ENCODE data around the gene MEF2A. TPM values are rescaled to one million over a fixed set of nuclear protein-coding genes. Genes with fewer than 3 reads are reported as not detected.
A peak's percentile ranks its signal among the peaks of the same experiment; 100 is the strongest.

Gene MEF2A
- total and polyA plus RNA-seq, 8 donors: 56.1 to 68.4 (median 63.0) TPM

DNA sequence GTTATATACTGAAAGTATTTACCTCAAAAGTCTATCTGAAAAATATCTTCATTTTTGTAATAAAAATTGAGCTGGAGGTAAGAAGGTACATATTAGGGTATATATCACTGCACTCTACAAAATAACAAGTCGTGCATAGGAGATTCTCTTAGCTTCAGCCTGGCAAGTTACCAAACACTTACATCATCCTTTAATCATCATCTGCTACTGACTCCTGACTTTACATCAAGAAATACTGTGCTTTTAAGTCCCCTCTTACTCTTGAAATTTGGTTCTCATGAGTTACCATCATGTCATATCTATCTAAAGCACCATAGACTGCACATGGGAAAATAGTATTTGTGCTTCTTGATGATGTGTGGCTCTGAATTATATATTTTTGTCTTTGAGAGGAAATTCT lies 116.7 kb downstream of the MEF2A start:
- no peak overlapping the region for H3K4me3 ChIP-seq
- H3K9me3 ChIP-seq: peaks cover 0 to 18% of the 10 kb centered on the region in 2 donors
- no peak for ATAC-seq
- peaks cover 0 to 30% of the 10 kb centered on the region in 2 donors for H3K36me3 ChIP-seq
- peak in 1 of 4 donors; percentile 44 for DNase-seq
- H3K27ac ChIP-seq: peak overlapping the region in 1 of 2 donors; percentile 61
- TF ChIP-seq, protein P1, sequence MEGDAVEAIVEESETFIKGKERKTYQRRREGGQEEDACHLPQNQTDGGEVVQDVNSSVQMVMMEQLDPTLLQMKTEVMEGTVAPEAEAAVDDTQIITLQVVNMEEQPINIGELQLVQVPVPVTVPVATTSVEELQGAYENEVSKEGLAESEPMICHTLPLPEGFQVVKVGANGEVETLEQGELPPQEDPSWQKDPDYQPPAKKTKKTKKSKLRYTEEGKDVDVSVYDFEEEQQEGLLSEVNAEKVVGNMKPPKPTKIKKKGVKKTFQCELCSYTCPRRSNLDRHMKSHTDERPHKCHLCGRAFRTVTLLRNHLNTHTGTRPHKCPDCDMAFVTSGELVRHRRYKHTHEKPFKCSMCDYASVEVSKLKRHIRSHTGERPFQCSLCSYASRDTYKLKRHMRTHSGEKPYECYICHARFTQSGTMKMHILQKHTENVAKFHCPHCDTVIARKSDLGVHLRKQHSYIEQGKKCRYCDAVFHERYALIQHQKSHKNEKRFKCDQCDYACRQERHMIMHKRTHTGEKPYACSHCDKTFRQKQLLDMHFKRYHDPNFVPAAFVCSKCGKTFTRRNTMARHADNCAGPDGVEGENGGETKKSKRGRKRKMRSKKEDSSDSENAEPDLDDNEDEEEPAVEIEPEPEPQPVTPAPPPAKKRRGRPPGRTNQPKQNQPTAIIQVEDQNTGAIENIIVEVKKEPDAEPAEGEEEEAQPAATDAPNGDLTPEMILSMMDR (IDR thresholded peaks at IDR 0.05): no peak
- intact Hi-C loops (cut with DNase I): no loop called here
- H3K27me3 ChIP-seq: no peaks in the 10 kb centered on the region
- H3K4me1 ChIP-seq: no peaks in the 10 kb centered on the region

DNA sequence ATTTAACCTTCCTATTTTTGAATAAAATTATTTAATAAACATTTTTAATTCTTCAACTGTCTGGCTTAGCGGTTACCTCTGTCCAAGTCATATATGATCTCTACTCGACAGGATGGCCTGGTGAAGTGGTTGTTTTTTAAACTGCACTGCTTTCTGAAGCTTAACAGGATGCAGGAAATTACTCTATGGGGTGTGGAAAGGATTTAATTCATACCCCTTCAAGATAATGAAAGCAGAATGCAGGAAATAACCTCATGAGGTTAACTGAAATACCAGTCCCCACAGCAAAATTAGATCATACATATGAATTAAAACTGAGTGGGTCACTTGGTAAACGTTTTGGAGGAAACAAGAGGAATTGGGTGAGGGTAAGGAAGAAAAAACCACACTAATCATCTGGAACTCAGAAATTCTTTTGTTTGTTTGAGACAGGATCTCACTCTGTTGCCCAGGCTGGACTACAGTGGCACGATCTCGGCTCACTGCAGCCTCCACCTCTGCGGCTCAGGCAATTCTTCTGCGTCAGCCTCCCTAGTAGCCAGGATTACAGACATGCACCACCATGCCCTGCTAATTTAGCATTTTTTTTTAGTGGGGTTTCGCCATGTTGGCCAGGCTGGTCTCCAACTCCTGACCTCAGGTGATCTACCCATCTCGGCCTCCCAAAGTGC lies 117.4 kb downstream of the MEF2A start:
- TF ChIP-seq, protein P1 (IDR thresholded peaks at IDR 0.05): no peak
- Histone ChIP-seq H3K36me3 (peaks cover 0 to 28% of the 10 kb centered on the region in 2 donors), H3K4me3 (no peak overlapping the region), H3K9me3 (peaks cover 0 to 18% of the 10 kb centered on the region in 2 donors), H3K4me1 (no peaks in the 10 kb centered on the region), H3K27ac (peak overlapping the region; percentile 26 to 61), H3K27me3 (no peaks in the 10 kb centered on the region)
- DNase-seq (peak in 1 of 4 donors; percentile 9), ATAC-seq (peak; percentile 19)
- intact Hi-C loops (cut with DNase I): no loop called here

- no peak for DNase-seq
- peaks cover 0 to 30% of the 10 kb centered on the region in 2 donors for H3K36me3 ChIP-seq
- no peaks in the 10 kb centered on the region for H3K4me1 ChIP-seq
- no peak overlapping the region for H3K4me3 ChIP-seq
- H3K27me3 ChIP-seq: no peaks in the 10 kb centered on the region
- H3K9me3 ChIP-seq: peaks cover 0 to 18% of the 10 kb centered on the region in 2 donors
- TF ChIP-seq, protein P1 (IDR thresholded peaks at IDR 0.05): no peak
- intact Hi-C loops (cut with DNase I): no loop called here
- no peak for ATAC-seq
- no peak overlapping the region for H3K27ac ChIP-seq
Observed at GRCh38 chr15:99686290-99686689, 120.5 kb downstream of the MEF2A start.

- DNase-seq (no peak), ATAC-seq (no peak)
- Histone ChIP-seq H3K9me3 (no peaks in the 10 kb centered on the region), H3K27me3 (no peaks in the 10 kb centered on the region), H3K4me1 (no peaks in the 10 kb centered on the region), H3K4me3 (no peak overlapping the region), H3K36me3 (peaks cover 0 to 73% of the 10 kb centered on the region in 2 donors), H3K27ac (no peak overlapping the region)
- intact Hi-C loops (cut with DNase I): no loop called here
- TF ChIP-seq, protein P1 (IDR thresholded peaks at IDR 0.05): no peak
Observed at GRCh38 chr15:99692825-99693224, 127.0 kb downstream of the MEF2A start.

DNA sequence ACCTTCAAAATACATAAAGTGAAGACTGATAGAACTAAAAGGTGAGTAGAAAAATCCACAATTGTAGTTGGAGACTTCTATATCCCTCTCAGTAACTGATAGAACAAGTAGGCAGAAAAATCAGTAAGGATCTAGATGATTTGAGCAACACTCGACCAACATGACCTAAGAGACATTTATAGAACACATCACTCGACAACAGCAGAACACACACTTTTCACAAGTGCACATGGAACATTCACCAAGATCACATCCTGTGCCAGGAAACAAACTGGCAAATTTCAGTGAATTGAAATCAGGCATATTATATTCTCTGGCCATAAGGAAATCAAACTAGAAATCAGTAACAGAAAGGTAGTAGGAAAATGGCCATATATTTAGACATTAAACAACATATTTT lies 130.3 kb downstream of the MEF2A start:
- DNase-seq: no peak
- Histone ChIP-seq H3K27ac (no peak overlapping the region), H3K27me3 (no peaks in the 10 kb centered on the region), H3K36me3 (peaks cover 0 to 53% of the 10 kb centered on the region in 2 donors), H3K4me1 (no peaks in the 10 kb centered on the region), H3K4me3 (no peak overlapping the region), H3K9me3 (no peaks in the 10 kb centered on the region)
- intact Hi-C loops (cut with DNase I): no loop called here
- no peak for ATAC-seq
- TF ChIP-seq, protein P1 (IDR thresholded peaks at IDR 0.05): no peak
